GM15510 (cell line): Measurements from ENCODE around the gene DOK6.

Source experiments
- POLR2A ChIP-seq: IDR thresholded peaks from 3 replicates; pipeline ENCODE4 v1.6.1; 2011; ENCODE audit warnings: borderline replicate concordance; ENCODE audit not compliant: insufficient read length; ENCODE audit errors: extremely low read depth

DOK6 gene

DNA sequence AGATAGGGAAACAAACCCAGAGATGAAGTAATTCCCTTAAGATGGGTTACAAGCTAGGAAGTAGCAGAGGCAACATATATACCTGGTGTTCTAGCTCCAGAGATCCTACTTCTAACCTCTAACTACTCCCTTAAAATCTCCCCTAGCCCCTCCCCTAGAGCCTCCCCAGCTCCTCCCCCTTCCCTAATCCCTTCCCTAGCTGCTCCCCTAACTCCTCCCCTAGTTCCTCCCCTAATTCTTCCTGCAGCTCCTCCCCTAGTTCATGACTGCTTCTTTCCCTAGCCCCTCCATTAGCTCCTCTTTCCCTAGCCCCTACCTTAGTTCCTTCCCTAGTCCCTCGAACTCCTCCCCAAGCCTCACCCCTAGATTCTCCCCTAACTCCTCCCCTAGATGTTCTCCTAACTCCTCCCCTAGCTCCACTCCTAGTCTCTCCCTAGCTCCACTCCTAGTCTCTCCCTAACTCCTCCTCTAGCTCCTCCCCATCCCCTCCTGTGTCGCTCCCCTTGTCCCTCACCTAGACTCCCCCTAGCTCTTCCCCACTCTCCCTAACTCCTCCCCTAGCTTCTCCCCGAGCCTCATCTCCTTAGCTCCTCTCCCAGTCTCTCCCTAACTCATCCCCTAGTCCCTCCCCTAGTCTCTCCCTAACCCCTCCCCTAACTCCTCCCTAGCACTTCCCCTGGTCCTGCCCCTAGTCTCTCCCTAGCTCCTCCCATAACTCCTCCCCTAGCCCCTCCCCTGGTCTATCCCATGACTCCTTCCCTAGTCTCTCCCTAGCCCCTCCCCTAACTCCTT, 438.1 kb downstream of the DOK6 start:
- TF ChIP-seq POLR2A = no peak

DNA sequence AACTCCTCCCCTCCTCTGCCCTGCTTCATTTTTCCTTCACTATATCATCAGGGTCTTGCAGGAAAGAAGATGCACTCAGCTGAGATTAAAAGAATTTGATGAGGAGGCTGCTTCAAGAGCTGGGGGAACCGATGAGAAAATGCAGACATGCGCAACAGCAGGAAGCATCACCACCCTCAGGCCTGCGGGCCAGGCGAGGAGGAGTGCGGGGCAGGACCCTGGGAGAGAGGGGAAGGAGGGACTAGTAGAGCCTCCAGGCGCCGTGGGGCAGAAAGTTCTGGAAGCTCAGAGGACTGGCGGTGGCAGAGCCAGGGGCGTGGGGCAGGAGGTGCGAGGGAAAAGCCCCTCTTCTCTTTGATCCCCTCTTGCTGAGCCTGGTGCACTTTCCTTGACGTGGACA, 438.8 kb downstream of the DOK6 start:
- TF ChIP-seq POLR2A = no peak

DNA sequence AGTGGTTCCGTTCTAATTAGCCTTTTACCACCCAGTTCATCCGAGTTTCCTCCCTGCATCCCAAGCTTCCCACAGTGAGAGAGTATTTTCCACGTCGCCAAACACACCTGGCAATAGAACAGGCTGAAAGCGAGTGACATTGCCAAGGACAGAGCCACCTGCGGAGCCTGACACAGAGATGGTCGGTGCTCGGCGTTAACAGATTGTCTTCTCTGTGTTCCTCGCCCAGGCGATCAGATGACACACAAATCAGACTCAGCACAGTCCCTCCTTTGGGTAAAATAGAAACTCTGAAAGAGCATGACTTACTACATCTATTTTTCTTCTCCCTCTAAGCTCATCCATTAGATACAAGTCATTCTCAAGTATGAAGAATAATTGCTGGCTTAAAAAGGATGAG, 439.3 kb downstream of the DOK6 start:
- TF ChIP-seq POLR2A = no peak

DNA sequence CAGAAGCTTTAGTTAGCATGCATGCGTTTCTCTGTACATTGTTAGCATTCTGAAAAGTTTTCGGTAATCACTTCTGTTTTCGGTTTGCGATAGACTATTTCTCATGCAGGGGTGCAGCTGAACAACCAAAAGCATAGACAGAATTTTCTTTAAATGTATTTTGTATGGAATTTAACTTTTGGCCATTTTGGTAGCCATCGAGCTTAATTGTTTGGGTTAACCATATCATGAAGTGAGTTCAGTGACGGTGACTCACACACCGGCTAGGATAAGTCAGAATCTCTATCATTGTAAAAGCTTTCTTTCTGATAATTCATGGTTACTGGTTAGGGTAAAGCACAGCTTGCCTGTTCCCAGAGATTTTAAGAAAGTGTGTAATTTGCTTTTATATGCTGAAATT, 439.8 kb downstream of the DOK6 start:
- no peak for TF ChIP-seq POLR2A

DNA sequence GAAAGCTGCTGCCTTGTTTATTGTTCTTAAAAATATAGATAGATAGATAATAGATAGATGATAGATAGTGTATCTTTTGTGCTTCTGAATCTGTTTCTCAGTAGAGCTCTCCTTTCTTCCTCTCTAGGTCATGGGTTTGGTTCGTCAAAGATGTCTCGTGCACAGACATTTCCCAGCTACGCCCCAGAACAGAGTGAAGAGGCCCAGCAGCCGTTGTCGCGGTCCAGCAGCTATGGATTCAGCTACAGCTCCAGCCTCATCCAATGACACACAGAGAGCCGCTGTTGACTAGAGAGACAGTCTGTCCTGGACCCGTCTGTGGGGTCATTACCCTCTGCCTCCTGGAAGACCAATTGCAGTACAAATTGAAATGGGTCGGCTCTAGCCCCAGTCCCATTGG, 440.4 kb downstream of the DOK6 start:
- no peak for TF ChIP-seq POLR2A

DNA sequence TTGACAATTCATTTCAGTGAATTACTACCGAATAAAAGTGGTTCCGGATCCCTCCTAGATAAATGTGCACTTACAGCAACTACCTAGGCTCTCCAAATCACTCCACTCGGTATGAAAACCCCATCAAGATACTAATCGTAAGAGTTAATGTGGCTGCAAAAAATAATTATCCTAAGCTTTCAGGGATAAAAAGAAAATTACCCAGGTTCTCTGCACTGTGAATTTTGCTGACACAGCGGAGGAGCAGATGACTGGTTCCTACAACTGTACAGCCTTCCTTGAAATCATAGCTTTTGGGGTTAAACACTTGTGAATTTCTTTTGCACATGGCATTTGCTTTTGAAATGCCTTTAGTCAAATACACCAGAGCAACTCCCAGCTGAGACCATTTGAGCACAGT, 442.3 kb downstream of the DOK6 start:
- no peak for TF ChIP-seq POLR2A

DNA sequence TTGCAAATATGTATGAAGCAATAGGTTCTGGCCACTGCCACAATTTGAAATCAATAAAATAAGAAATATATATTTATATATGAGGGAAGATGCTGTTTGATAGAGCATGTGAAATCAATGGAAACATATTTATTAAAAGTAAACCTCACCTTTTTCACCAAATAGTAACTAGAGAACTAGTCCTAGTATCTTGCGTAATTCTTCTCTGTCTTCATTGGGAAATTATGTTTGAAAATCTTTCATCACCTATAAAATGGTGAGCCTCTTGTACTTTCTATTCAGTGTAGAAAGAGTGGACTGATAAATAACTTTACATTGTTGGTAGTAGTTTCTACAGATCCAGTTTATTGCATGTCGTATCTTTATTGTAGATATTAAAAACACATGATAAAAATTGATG, 444.0 kb downstream of the DOK6 start:
- no peak for TF ChIP-seq POLR2A

DNA sequence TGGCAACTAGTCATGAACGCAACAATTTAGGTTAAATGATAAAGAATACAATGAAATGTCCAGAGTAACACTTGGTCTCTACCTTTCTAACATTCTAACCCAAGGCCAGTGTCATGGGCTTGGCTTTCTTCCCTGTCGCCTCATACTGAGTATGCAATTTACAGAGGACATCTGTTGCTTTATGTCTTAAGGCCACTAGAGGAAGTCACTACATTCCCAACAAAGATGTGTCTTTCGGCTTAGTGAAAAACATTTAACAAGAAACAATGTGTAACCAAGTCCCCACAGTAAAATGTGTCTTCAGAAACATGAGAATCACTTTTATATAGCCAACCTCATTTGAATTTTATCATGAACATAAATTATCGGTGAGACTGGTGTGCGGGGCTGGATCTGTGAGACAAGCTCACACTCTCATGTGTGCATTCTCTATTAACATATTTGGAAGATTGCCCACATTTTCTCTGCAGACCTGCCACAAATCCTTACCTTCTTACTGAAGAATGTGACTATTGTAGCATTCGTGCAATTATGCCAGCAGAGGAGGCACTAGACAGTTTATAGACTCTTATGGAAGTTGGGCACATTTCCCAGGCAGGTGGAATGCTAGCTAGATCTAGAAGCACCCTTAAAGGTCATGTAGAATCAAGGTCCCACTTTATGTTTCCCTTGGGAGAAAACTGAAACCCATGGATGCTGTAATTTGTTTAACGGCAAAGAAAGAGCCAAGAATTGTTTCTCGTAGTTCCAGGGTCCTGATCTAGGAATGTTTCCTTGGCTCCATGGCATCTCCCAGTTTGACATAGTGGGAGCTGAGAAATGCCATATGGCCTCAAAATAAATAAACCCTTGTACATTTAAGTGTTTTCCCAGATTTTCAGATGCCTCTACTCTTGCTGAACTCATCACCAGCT, 445.2 kb downstream of the DOK6 start:
- no peak for TF ChIP-seq POLR2A

DNA sequence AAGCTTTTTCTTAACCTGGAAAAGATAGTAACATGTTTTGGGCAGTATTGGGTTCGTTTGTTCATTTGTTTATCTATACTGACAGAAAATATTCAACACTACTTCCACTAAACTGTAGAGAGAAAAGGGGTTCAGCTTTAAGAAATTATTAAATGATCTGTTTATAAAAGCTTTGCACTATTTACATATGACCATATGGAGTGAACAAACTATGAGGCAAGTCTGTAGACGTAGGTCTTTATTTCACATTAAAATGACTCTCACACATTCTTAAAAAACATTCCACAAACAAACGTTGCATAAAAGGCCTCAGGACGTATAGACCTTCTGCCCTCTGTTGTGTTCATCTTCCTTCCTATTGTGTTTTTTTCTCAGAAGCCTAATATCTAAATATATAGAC, 452.4 kb downstream of the DOK6 start:
- no peak for TF ChIP-seq POLR2A

DNA sequence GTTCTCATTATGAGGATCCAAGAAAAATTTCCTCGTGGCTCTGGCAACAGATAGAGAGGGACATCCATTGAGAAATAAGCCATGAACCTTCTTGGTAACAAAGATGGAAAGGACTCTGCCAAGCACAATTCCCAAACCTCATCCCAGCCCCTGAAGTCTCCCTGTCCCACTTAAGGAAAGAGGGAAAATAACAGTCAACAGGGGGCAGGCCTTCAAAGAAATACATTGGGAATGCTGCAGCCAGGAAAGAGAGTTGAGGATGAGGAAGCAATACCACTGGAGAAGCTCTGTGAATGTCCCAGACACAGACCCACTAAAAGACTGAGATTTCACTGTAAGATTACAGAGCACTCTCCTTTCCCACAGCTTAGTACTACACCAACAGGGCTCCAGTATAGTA, 453.8 kb downstream of the DOK6 start:
- TF ChIP-seq POLR2A = no peak

DNA sequence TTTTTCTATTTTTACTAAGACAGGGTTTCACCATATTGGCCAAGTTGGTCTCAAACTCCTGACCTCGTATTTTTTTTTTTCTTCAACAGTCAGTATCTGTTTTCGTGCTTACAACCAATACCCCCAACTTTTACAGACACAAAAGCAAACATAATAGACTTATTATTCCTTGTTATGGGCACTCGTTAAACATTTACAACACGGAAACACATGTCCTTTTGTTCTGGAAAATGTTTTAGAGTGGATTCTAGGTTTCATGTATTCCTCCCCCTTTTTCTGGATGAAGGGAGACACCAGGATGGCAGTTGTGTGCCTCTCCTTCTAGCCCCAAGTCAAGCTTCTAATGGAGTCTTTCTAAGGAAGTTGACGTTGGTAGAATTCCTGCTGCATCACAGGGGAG, 458.2 kb downstream of the DOK6 start:
- no peak for TF ChIP-seq POLR2A

DNA sequence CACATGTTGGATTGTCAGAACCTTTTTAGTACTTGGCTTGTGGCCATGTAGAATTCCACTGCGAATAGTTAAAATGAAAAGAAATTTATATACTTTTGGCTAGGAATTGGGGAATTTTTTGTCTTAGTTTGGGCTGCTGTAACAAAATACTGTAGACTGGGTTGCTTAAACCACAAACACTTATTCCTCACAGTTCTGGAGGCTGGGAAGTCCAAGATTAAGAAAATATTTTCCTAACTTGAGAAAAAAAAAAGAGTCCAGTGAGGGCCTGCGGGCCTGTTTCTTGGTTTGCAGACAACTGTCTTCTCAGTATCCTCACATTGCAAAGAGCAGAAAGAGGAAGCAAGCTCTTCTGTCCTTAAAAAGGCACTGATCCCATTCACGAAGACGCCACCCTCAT, 465.1 kb downstream of the DOK6 start:
- no peak for TF ChIP-seq POLR2A

DNA sequence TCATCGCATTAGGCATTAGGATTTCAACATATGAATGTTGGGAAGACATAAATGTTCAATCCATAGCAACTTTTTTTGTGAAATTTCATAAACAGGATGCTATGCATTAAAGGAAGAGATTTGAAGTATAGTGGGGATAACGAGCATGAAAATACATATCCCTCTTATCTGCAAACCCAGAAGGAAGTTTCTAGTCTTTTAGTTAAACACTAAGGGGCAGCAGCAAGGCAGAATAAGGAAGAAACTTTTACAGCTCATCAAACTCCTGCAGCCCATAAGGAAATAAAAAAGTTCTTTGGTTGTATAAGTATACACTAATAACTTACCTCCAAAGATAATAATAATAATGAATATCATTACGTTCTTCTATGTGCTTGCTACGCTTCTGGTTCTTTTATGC, 465.5 kb downstream of the DOK6 start:
- no peak for TF ChIP-seq POLR2A

DNA sequence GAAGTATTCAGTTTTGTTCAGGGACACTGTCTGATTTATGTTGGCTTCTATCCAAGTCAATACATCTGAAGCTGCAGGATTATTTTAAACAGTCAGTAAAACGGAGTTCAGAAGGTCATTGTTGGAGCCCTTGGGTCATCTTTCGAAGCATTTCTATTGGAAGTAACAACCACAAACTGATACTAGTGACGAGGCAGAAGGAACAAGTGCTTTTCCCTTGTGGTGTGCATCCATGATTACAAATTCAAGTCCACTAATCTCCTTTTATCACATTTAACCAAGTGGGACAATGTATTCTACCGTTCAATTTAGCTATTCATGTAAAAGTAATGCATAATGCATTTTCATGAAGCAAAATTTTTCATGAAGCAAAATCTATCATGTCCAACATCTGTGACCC, 470.0 kb downstream of the DOK6 start:
- no peak for TF ChIP-seq POLR2A

DNA sequence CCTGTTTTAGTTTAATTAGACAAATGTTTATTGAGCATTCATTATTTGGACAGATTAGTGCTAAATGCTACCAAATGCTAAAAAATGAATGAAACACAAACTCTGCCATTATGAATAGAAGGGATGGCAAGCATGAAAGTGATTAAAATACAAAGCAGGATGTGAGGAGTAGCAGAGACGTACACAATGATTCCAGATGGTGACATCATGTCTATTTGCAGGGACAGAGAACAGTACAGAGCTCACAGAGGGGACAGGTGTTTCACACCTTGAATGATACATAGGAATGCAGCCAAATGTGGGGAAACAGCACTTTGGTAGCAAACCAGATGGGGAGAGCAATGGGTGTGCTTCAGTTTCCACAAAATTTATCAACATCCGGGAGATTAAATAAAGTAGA, 470.7 kb downstream of the DOK6 start:
- TF ChIP-seq POLR2A = no peak

DNA sequence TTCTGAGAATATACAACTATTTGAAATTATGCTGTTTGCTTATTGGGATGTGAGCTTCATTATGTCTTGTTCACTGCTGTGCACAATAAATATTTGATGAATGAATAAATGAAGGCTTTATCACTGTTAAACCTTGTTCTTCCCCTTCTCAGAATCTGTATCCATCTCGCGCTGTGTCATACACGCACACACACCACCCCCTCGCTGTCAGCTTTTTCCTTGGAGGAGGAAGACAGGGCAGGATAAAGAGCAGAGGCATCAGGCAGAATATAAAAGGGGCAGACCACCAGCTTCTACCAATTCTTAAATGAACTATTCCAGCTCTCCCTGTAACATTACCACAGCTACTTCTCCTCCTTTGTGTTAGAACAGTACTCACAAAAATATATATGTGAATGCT, 472.0 kb downstream of the DOK6 start:
- no peak for TF ChIP-seq POLR2A

DNA sequence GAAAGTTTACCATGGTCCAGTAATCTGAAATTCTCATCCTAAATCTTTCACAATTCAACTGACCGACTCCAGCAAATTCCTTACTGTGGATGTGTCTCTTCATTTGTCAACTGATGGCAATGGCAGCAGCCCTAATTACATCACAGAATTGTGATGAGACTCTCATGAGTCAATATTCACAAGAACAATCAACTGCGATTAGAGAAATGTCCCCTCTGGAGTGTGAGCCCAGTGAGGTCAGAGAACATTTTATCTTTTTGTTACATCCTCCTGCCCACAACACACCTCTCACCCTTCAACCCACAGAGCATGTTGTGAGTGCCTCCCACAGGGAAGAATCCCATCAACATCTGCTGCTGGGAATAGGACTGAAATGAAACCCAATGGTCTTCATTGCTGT, 473.4 kb downstream of the DOK6 start:
- no peak for TF ChIP-seq POLR2A

DNA sequence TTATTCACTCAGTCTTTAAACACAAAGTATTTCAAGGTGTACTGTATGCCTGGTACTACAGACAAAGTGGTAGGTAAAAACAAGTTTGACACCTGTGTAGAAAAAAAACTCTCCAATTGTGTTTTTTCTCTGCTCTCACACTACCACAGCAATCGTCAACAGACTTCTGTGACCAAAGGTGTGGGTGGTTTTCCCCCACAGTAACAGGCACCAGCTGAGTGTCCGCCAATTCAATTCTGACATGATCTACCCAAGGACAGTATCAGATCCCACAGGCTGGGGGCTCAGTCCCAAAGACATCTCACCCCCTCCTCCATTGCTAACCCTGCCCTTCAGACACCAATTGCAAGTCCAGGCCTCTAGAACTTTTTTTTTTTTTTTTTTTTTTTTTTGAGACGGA, 475.8 kb downstream of the DOK6 start:
- no peak for TF ChIP-seq POLR2A
